G401 (cell line): ENCODE measurements around the gene SBK1. TPM values are rescaled to one million over a fixed set of nuclear protein-coding genes. Genes with fewer than 3 reads are reported as not detected.
"Not testable (repeated sequence)": the region's sequence is repeated elsewhere in the genome, so short reads cannot be mapped to it uniquely, and the experiment has no call there.

ENCODE experiments used
- DNase-seq: peaks from one replicate; pipeline ENCODE4 v3.0.0-alpha.2; 2015; ENCODE audit warnings: low spot score
- in situ Hi-C: cut with HindIII; loops from 2 replicates; pipeline ENCODE4 v1.10.0; 2016; ENCODE audit warnings: low sequenced_read_pairs, mixed read lengths
- total RNA-seq: library from RNA; depleted of rRNA; stranded (reverse); fragments of >200 nt; shearing (Covaris generic); gene quantifications from 2 replicates; pipeline ENCODE4 v1.2.3, GENCODE V29; 2014; rRNA removed

SBK1 gene
- total RNA-seq, 1 experiment from 2014 or later: 3.4 TPM

DNA sequence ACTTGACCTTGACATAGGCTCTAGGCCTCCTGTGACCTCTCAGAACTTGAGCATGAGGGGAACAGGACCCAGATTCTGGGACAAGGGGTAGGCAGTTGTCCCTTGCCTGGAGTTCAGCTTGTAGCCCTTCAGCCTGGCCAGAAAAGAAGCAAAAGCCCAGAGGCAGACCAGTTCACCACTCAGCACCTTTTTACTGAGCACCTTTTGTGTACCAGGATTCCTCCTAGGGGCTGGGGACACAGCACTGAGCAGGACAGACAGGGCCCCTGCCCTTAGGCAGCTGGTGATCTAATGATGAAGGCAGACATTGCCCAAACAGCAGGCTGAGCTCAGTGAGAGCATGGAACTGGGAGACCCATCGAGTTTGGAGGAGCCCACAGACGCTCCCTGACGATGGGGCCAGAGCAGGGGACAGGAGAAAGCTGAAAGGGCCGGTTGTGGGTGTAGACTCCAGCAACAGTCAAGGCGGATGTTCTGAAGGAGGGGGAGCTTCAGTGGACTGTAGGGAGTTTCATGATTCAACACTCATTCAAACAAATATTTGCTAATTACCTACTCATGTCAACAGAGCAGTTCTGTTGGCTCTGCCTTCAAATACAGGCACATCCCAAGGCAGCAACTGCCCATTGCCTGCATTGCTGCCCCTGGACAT, 32.0 kb downstream of the SBK1 start:
- no peak for DNase-seq
- in situ Hi-C loops: no loop called here

DNA sequence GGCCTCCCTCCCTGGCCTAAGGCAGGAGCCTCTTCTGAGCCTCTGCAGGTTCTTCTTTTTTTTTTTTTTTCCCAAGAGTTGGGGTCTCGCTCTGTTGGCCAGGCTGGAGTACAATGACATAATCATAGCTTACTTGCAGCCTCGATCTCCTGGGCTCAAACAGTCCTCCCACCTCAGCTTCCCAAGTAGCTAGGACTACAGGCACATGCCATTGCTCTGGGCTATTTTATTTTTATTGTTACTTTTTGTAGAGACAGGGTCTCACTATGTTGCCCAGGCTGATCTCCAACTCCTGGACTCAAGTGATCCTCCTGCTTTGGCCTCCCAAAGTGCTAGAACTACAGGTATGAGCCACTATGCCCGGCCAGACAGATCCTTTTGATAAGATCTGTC, 32.6 kb downstream of the SBK1 start:
- in situ Hi-C loops: no loop called here

GRCh38 chr16:28326881-28327610, 34.7 kb downstream of the SBK1 start:
- in situ Hi-C loops: no loop called here
- peak; percentile 60 for DNase-seq

More for the DNA sequence above, 32.6 kb downstream of the SBK1 start:
- DNase-seq: no peak

DNA sequence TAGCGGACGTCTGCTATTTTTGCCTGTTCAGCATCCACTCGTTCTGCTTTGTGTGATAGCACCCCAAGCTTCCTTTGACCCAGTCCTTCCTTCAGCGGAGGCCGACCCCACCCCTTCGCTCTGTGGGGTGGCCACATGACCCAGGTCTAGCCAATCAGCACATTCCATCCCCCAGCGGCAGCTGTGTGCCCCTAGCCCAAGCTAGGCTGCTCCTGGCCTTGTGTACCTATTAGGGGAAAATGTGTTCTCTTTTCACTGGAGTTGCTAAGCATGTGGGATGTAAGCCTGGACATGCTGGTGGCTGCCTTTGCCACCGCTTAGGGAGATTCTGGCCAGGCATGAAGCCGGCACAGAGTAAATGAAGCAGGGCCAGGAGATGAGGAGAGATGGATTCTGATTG, 37.9 kb downstream of the SBK1 start:
- DNase-seq, in situ Hi-C loops: not testable (repeated sequence)

DNA sequence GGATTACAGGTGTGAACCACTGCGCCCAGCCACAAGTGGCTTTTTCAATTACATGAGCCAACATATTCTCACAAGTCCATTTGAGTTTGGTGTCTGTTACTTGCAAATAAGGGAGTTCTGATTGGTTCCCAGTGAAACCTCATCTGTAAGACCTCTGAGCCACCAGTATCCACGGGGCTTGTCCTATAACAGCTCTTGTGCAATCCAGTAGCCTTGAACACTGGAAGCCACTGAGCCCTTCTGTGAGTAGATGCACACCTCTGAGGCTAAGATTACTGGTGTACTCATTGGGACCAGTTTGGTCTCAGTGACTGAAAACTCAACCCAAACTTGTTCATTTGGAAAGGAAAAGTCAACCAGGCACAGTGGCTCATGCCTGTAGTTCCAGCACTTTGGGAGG, 38.7 kb downstream of the SBK1 start:
- in situ Hi-C loops, DNase-seq: not testable (repeated sequence)

- in situ Hi-C loops, DNase-seq: not testable (repeated sequence)
Observed at GRCh38 chr16:28332632-28333031, 40.3 kb downstream of the SBK1 start.

DNA sequence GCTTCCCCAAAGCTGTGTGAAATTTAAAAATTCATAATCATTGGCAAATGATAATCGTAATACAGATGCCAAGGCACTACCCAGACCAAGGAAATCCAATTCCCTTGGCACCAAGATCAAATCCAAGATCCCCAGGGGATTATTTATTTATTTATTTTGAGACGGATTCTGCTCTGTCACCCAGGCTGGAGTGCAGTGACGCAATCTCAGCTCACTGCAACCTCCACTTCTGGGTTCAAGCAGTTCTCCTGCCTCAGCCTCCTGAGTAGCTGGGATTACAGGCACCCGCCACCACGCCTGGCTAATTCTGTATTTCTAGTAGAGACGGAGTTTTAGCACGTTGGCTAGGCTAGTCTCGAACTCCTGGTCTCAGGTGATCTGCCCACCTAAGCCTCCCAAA, 43.4 kb downstream of the SBK1 start:
- DNase-seq, in situ Hi-C loops: not testable (repeated sequence)

DNA sequence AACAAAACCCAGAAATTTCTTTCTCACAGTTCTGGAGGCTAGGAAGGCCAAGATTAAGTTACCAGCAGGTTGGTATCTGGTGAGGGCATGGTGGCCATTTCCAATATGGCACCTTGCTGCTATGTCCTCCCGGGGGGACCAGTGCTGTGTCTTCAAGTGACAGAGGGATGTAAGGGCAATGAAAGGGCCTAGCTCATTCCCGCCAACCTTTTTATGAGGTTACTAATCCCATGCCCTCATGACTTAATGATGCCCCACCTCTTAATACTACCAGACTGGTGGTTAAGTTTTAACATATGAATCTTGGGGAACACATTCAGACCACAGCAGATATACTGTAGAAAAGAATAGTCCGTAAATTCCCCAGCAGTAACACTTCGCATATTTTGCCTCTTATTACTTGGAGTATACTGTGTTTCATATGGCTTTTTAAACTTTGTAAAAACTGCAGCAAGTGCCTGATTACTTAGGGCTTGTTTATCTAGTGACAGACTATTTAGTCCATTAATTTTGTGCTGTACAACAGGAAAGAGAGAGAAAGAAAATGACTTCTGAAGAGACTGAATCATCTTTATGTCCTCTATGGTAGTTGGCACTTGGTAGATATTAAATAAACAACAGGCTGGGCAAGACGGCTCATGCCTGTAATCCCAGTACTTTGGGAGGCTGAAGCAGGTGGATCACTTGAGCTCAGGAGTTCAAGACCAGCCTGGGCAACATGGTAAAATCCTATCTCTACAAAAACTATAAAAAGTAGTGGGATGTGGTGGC, 44.8 kb downstream of the SBK1 start:
- DNase-seq, in situ Hi-C loops: not testable (repeated sequence)

DNA sequence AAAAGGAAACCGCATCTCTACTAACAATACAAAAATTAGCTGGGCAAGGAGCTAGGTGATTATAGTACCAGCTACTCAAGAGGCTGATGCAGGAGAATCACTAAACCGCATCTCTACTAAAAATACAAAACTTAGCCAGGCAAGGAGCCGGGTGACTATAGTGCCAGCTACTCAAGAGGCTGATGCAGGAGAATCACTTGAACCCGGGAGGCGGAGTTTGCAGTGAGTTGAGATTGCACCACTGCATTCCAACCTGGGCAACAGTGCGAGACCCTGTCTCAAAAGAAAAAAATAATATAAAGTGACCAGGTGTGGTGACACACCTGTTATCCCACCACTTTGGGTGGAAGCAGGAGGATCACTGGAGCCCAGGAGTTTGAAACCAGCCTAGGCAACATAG, 45.9 kb downstream of the SBK1 start:
- in situ Hi-C loops, DNase-seq: not testable (repeated sequence)

DNA sequence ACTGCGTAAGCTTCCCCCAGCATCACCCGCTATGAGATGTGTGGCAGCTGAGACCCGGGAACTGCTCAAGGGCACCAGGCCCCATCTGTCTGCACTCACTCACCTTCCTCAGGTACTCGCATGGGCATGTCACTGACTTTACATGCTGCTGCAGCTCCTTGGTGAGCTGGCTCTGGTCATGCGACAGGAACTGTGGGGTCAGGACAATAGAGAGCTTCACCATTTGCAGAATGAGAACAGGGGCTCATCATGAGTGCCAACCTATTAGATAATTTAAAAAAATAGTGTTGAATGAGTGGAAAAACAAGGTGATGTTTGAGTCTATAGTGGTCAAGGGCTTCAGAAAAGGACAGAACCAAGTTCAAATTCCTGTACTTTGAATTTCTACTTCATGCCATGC, 70.3 kb downstream of the SBK1 start:
- in situ Hi-C loops, DNase-seq: not testable (repeated sequence)

- DNase-seq, in situ Hi-C loops: not testable (repeated sequence)
Observed at GRCh38 chr16:28363408-28363807, 71.1 kb downstream of the SBK1 start, which contains the start of gene NPIPB6. TSS of gene NPIPB6 (minus strand) at chr16:28363508. CDS start at chr16:28362822, 686 bp downstream.

DNA sequence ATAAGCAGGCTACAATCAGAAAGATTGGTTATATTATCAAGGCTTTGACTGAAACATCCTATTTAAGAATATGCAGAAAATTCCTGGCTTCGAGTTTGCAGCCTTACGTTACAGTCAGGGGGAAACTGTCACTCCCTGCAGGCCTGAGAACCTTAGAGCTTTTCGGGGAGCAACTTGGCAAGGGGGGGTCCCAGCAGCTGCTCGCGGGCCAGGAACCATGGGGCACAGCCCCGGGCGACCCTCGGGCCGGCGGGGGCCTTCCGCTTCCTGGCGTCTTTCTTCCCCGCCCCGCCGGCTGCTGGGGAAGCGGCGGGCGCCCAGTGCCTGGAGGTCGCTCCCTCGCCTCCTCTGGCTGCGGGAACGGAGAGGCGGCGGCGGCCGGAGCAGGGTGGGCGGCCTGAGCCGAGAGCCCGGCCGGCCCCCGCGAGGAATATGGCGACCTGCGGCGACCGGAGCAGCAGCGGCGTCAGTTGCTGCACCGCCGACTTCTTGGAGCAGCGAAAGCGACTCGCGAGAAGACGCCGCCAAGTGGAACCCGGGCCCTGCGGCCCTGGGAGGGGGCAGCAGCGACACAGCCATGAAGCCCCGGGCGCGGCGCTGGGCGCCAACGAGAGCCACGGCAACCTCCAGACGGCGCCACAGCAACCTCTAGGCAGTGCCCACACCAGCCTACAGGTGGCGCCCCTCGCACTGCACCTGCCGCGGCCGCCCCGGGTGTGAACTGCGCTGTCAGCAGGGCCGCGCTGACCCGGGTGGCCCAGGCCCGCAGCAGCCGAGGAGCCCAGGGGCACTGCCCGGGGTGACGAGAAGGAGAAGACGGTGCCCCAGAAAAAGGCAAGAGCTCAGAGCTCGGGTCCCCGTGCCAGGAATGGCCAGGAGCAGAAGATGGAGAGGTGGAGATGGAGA, 72.2 kb downstream of the SBK1 start:
- in situ Hi-C loops, DNase-seq: not testable (repeated sequence)

DNA sequence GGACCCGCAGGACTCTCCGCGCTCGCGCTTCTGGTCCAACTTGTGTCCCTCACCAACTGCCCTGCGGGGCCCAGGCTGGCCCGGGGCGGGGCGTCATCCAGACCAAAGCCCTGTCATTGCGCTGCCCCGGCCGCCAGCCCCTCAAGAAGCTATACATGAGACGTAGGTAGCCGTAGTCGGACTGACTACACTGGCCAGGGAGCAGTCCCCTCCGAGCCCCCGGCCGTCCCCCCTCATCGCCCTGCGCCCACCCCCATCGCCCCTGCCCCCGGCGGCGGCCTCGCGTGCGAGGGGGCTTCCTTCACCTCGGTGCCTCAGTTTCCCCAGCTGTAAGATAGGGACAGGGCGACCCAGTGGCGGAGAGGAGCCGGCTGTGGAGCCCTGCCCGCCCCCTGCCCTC, 75.6 kb downstream of the SBK1 start:
- DNase-seq, in situ Hi-C loops: not testable (repeated sequence)

Other genes with a start within 250 kb of the SBK1 start
- gene GSG1L, start 228.8 kb upstream of the SBK1 start, total RNA-seq: not detected in 2 replicates
- gene XPO6, start 80.6 kb upstream of the SBK1 start, total RNA-seq: 75.8 and 98.0 TPM in 2 replicates
- 1.4 TPM in 1 of 2 replicates, not detected in the other for gene NPIPB6, start 71.0 kb downstream of the SBK1 start, total RNA-seq
- gene EIF3CL, start 111.3 kb downstream of the SBK1 start, total RNA-seq: 276 and 428 TPM in 2 replicates
- gene NPIPB7, start 179.8 kb downstream of the SBK1 start, total RNA-seq: not detected in 2 replicates
- 50.2 and 62.7 TPM in 2 replicates for gene CLN3, start 199.5 kb downstream of the SBK1 start, total RNA-seq
- 0.10 and 0.18 TPM in 2 replicates for gene APOBR, start 202.1 kb downstream of the SBK1 start, total RNA-seq
- gene IL27, start 214.3 kb downstream of the SBK1 start, total RNA-seq: not detected in 2 replicates
- gene NUPR1, start 246.4 kb downstream of the SBK1 start, total RNA-seq: 113 and 153 TPM in 2 replicates